GM19035 (cell line): ENCODE results near the gene VEPH1.

ENCODE experiments used
- ATAC-seq: cut with Tn5 transposase; IDR thresholded peaks from one replicate; pipeline ENCODE4 v1.9.1; 2021; ENCODE audit not compliant: unreplicated experiment

VEPH1 gene

GRCh38 chr3:157479464-157480243, 23.6 kb downstream of the VEPH1 start:
- ATAC-seq, result no peak

GRCh38 chr3:157477441-157477840, 25.8 kb downstream of the VEPH1 start:
- ATAC-seq, result no peak

- ATAC-seq, result no peak
Observed at GRCh38 chr3:157475921-157476414, 27.2 kb downstream of the VEPH1 start.

GRCh38 chr3:157472648-157473047, 30.6 kb downstream of the VEPH1 start:
- ATAC-seq, result no peak

- no peak for ATAC-seq
Observed at GRCh38 chr3:157471064-157471463, 32.2 kb downstream of the VEPH1 start.

GRCh38 chr3:157469561-157470294, 33.5 kb downstream of the VEPH1 start:
- no peak for ATAC-seq

GRCh38 chr3:157467200-157467599, 36.0 kb downstream of the VEPH1 start:
- ATAC-seq, result no peak

GRCh38 chr3:157465741-157466140, 37.5 kb downstream of the VEPH1 start:
- ATAC-seq, result no peak

- ATAC-seq, result no peak
Observed at GRCh38 chr3:157464321-157464720, 38.9 kb downstream of the VEPH1 start.

- no peak for ATAC-seq
Observed at GRCh38 chr3:157463816-157464215, 39.4 kb downstream of the VEPH1 start.

- no peak for ATAC-seq
Observed at GRCh38 chr3:157460253-157460652, 43.0 kb downstream of the VEPH1 start.

GRCh38 chr3:157459706-157460105, 43.5 kb downstream of the VEPH1 start:
- no peak for ATAC-seq

GRCh38 chr3:157453824-157454223, 49.4 kb downstream of the VEPH1 start:
- no peak for ATAC-seq

- no peak for ATAC-seq
Observed at GRCh38 chr3:157452097-157452496, 51.1 kb downstream of the VEPH1 start.

- ATAC-seq, result no peak
Observed at GRCh38 chr3:157447026-157447694, 56.1 kb downstream of the VEPH1 start.

- no peak for ATAC-seq
Observed at GRCh38 chr3:157445857-157446256, 57.4 kb downstream of the VEPH1 start.

GRCh38 chr3:157444797-157445184, 58.4 kb downstream of the VEPH1 start:
- no peak for ATAC-seq

- no peak for ATAC-seq
Observed at GRCh38 chr3:157443905-157444796, 59.1 kb downstream of the VEPH1 start.

- no peak for ATAC-seq
Observed at GRCh38 chr3:157442729-157443128, 60.5 kb downstream of the VEPH1 start.

- ATAC-seq, result no peak
Observed at GRCh38 chr3:157441102-157441624, 62.1 kb downstream of the VEPH1 start.
